WTC11 (cell line): ENCODE measurements around the gene GRAMD4. TPM values are rescaled to one million over a fixed set of nuclear protein-coding genes. Genes with fewer than 3 reads are reported as not detected.

Experiments used
- ATAC-seq: fragments of 200-7000 bp; cut with Tn5 transposase; 2 replicates; pipeline ENCODE4 v1.10.0; 2021; ENCODE audit warnings: mild to moderate bottlenecking, moderate library complexity
- CTCF ChIA-PET: fragments of 300-600 bp; sonication (Branson Sonifier 250); formaldehyde crosslinking; loops from one replicate; lab custom pipeline; 2021; ENCODE audit warnings: antibody characterized with exemption; lab: Charles Lee
- POLR2A ChIA-PET: fragments of 350-600 bp; sonication (Branson Sonifier 250); formaldehyde crosslinking; loops from one replicate; lab custom pipeline; 2021; ENCODE audit warnings: antibody characterized with exemption; lab: Charles Lee
- DNase-seq: peaks from one replicate; pipeline ENCODE4 v3.0.0; 2021; ENCODE audit warnings: low spot score
- H3K27ac Mint-ChIP-seq: 2 replicates; pipeline ENCODE4 v1.8.0; 2021; ENCODE audit warnings: mixed read lengths
- H3K27me3 Mint-ChIP-seq: 2 replicates; pipeline ENCODE4 v1.8.0; 2021; ENCODE audit warnings: low read depth, mild to moderate bottlenecking, moderate library complexity, mixed read lengths
- H3K36me3 Mint-ChIP-seq: 2 replicates; pipeline ENCODE4 v1.8.0; 2021; ENCODE audit warnings: mixed read lengths
- H3K4me1 Mint-ChIP-seq: 2 replicates; pipeline ENCODE4 v1.8.0; 2022; ENCODE audit warnings: mixed read lengths
- H3K4me3 Mint-ChIP-seq: 2 replicates; pipeline ENCODE4 v1.8.0; 2021; ENCODE audit warnings: mild to moderate bottlenecking, moderate library complexity, mixed read lengths
- H3K9me3 Mint-ChIP-seq: 2 replicates; pipeline ENCODE4 v1.8.0; 2021; ENCODE audit warnings: mixed read lengths
- ATF1 ChIP-seq: sonication (generic); formaldehyde crosslinking; IDR thresholded peaks from 2 replicates; pipeline ENCODE4 v1.8.1; 2023; ENCODE audit warnings: mild to moderate bottlenecking, moderate library complexity, missing genetic modification reagents
- ATF3 ChIP-seq: sonication (generic); formaldehyde crosslinking; conservative IDR thresholded peaks from 2 replicates; pipeline ENCODE4 v1.8.1; 2022; ENCODE audit warnings: mild to moderate bottlenecking, missing genetic modification reagents
- ATF6 ChIP-seq: sonication (generic); formaldehyde crosslinking; IDR thresholded peaks from 2 replicates; pipeline ENCODE4 v1.8.1; 2023; ENCODE audit warnings: mild to moderate bottlenecking, missing genetic modification reagents
- CREM ChIP-seq: sonication (generic); formaldehyde crosslinking; IDR thresholded peaks from 2 replicates; pipeline ENCODE4 v1.8.1; 2022; ENCODE audit warnings: mild to moderate bottlenecking, missing genetic modification reagents, moderate library complexity
- E2F1 ChIP-seq: sonication (generic); formaldehyde crosslinking; IDR thresholded peaks from 2 replicates; pipeline ENCODE4 v1.8.0; 2022; ENCODE audit warnings: mild to moderate bottlenecking, missing genetic modification reagents
- E2F4 ChIP-seq: sonication (generic); formaldehyde crosslinking; IDR thresholded peaks from 2 replicates; pipeline ENCODE4 v1.8.1; 2022; ENCODE audit warnings: low read depth, mild to moderate bottlenecking, moderate library complexity, missing genetic modification reagents, borderline replicate concordance
- E2F5 ChIP-seq: sonication (generic); formaldehyde crosslinking; IDR thresholded peaks from 2 replicates; pipeline ENCODE4 v1.8.1; 2022; ENCODE audit warnings: mild to moderate bottlenecking, moderate library complexity, missing genetic modification reagents
- HMGXB4 ChIP-seq: sonication (generic); formaldehyde crosslinking; IDR thresholded peaks from 2 replicates; pipeline ENCODE4 v1.8.1; 2023; ENCODE audit warnings: mild to moderate bottlenecking, moderate library complexity, missing genetic modification reagents
- MAX ChIP-seq: sonication (generic); formaldehyde crosslinking; IDR thresholded peaks from 2 replicates; pipeline ENCODE4 v1.8.0; 2022; ENCODE audit warnings: mild to moderate bottlenecking, missing genetic modification reagents
- NFATC4 ChIP-seq: fragments of 250-450 bp; sonication (Bioruptor Pico); IDR thresholded peaks from 2 replicates; pipeline ENCODE4 v1.9.0; 2021; ENCODE audit warnings: mild to moderate bottlenecking
- NFYB ChIP-seq: sonication (generic); formaldehyde crosslinking; conservative IDR thresholded peaks from 2 replicates; pipeline ENCODE4 v1.8.0; 2022; ENCODE audit warnings: low read depth, missing genetic modification reagents
- NR2C2 ChIP-seq: sonication (generic); formaldehyde crosslinking; IDR thresholded peaks from 2 replicates; pipeline ENCODE4 v1.8.0; 2022; ENCODE audit warnings: mild to moderate bottlenecking, missing genetic modification reagents
- PRDM15 ChIP-seq: sonication (generic); formaldehyde crosslinking; IDR thresholded peaks from 2 replicates; pipeline ENCODE4 v1.8.0; 2022; ENCODE audit warnings: missing genetic modification reagents
- RORB ChIP-seq: fragments of 250-450 bp; sonication (Bioruptor Pico); IDR thresholded peaks from 2 replicates; pipeline ENCODE4 v1.9.0; 2021; ENCODE audit warnings: mild to moderate bottlenecking
- SOX15 ChIP-seq: fragments of 250-450 bp; sonication (Bioruptor Pico); IDR thresholded peaks from 2 replicates; pipeline ENCODE4 v1.9.0; 2021; ENCODE audit warnings: mild to moderate bottlenecking
- ZNF232 ChIP-seq: sonication (generic); formaldehyde crosslinking; IDR thresholded peaks from 2 replicates; pipeline ENCODE4 v1.8.0; 2022; ENCODE audit warnings: mild to moderate bottlenecking, missing genetic modification reagents
- ZNF512 ChIP-seq: sonication (generic); formaldehyde crosslinking; IDR thresholded peaks from 2 replicates; pipeline ENCODE4 v1.8.1; 2022; ENCODE audit warnings: missing genetic modification reagents, borderline replicate concordance
- total RNA-seq: library from RNA; stranded (reverse); gene quantifications from 3 replicates; pipeline ENCODE4 v1.2.3, GENCODE V29; 2021

Gene GRAMD4
- total RNA-seq, 1 experiment from 2014 or later = 41.0 TPM

GRCh38 chr22:46725096-46725495 is 104.9 kb downstream of the GRAMD4 start:
- DNase-seq = no peak
- no peaks in the 10 kb centered on the region for H3K9me3 Mint-ChIP-seq
- peaks cover 11% of the 10 kb centered on the region for H3K36me3 Mint-ChIP-seq
- no peak overlapping the region for H3K4me3 Mint-ChIP-seq
- H3K4me1 Mint-ChIP-seq = 0 out of 2 replicates have a peak, but pooled peaks cover 6% of the 10 kb centered on the region
- ChIA-PET CTCF (no interaction called here), POLR2A (no interaction called here)
- ATAC-seq = no peak
- H3K27ac Mint-ChIP-seq = no peak overlapping the region
- H3K27me3 Mint-ChIP-seq = no peaks in the 10 kb centered on the region
- TF ChIP-seq ATF3 (CRISPR knock-in tag) (no peak), NR2C2 (CRISPR knock-in tag) (no peak), PRDM15 (CRISPR knock-in tag) (no peak), E2F4 (CRISPR knock-in tag) (no peak), CREM (CRISPR knock-in tag) (no peak), ZNF232 (CRISPR knock-in tag) (no peak), HMGXB4 (CRISPR knock-in tag) (no peak), SOX15 (no peak), RORB (CRISPR knock-in tag) (no peak), ATF1 (CRISPR knock-in tag) (no peak), MAX (no peak), E2F1 (no peak), NFYB (no peak), ZNF512 (CRISPR knock-in tag) (no peak), NFATC4 (CRISPR knock-in tag) (no peak), E2F5 (no peak), ATF6 (CRISPR knock-in tag) (no peak)
